SH-SY5Y (cell line): Measurements from ENCODE around the gene PTAFR.

Experiments used
- GATA2 ChIP-seq: IDR thresholded peaks from 2 replicates; pipeline ENCODE4 v1.6.1; 2011; ENCODE audit warnings: mild to moderate bottlenecking, low read depth, low read length
- GATA3 ChIP-seq: IDR thresholded peaks from 2 replicates; pipeline ENCODE4 v1.6.1; 2011; ENCODE audit warnings: low read depth, mild to moderate bottlenecking, low read length, moderate library complexity

DNA sequence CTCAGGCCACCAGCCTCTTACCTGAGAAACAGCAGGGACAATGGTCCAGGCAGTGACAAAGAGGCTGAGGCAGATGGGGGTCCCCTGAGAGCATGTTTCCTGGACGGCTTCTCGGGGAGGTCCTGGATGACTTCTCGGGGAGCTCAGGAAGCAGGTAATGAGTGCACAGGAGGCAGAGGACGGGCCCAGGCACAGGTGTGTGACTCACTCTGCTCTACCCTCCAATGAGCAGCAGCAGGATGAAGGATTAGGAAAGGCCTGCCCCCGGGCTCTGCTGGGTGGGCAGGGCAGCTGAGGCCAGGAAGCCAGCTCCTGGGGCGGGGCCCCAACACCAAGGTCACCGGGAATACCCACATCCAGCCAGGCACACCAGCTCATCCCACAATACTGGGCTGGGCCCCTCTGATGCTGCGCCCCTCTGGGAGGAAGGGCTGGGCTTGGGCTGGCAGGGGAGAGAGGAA, 17.2 kb upstream of the PTAFR start:
- TF ChIP-seq GATA3 (no peak), GATA2 (no peak)
